OCI-M1 (cell line): Measurements from ENCODE around the gene ANKRD10.
A peak's percentile ranks its signal among the peaks of the same experiment; 100 is the strongest.
"Not testable (repeated sequence)": the region's sequence is repeated elsewhere in the genome, so short reads cannot be mapped to it uniquely, and the experiment has no call there.

Experiments
- DNase-seq: peaks from one replicate; lab custom pipeline; 2025; lab: John Stamatoyannopoulos, UW

ANKRD10 gene

GRCh38 chr13:110866491-110867170, 48.2 kb downstream of the ANKRD10 start:
- no peak for DNase-seq

- no peak for DNase-seq
These were observed 51.2 kb downstream of the ANKRD10 start for GRCh38 chr13:110863685-110864084.

GRCh38 chr13:110860983-110861382, 53.9 kb downstream of the ANKRD10 start:
- DNase-seq, result no peak

GRCh38 chr13:110856942-110857835, 57.7 kb downstream of the ANKRD10 start:
- DNase-seq, result peak; percentile 2

GRCh38 chr13:110855363-110855762, 59.5 kb downstream of the ANKRD10 start:
- no peak for DNase-seq

- no peak for DNase-seq
These were observed 60.0 kb downstream of the ANKRD10 start for GRCh38 chr13:110854866-110855265.

- no peak for DNase-seq
These were observed 61.6 kb downstream of the ANKRD10 start for GRCh38 chr13:110853235-110853721.

- DNase-seq, result no peak
These were observed 64.0 kb downstream of the ANKRD10 start for GRCh38 chr13:110850840-110851239.

- DNase-seq, result no peak
These were observed 64.9 kb downstream of the ANKRD10 start for GRCh38 chr13:110850006-110850405.

- DNase-seq, result no peak
These were observed 69.3 kb downstream of the ANKRD10 start for GRCh38 chr13:110845520-110845919.

- no peak for DNase-seq
These were observed 73.0 kb downstream of the ANKRD10 start for GRCh38 chr13:110841846-110842245.

GRCh38 chr13:110841406-110841805, 73.5 kb downstream of the ANKRD10 start:
- DNase-seq, result no peak

- DNase-seq, result no peak
These were observed 75.9 kb downstream of the ANKRD10 start for GRCh38 chr13:110838867-110839538.

GRCh38 chr13:110838116-110838515, 76.8 kb downstream of the ANKRD10 start:
- no peak for DNase-seq

- not testable (repeated sequence) for DNase-seq
These were observed 77.3 kb downstream of the ANKRD10 start for GRCh38 chr13:110837397-110838061.

- no peak for DNase-seq
These were observed 78.3 kb downstream of the ANKRD10 start for GRCh38 chr13:110836605-110836903.

- no peak for DNase-seq
These were observed 78.9 kb downstream of the ANKRD10 start for GRCh38 chr13:110835721-110836604.

- no peak for DNase-seq
These were observed 80.3 kb downstream of the ANKRD10 start for GRCh38 chr13:110834572-110834971.

GRCh38 chr13:110832531-110832930, 82.3 kb downstream of the ANKRD10 start:
- DNase-seq, result no peak

- no peak for DNase-seq
These were observed 82.7 kb downstream of the ANKRD10 start for GRCh38 chr13:110832205-110832479.

- no peak for DNase-seq
These were observed 83.2 kb downstream of the ANKRD10 start for GRCh38 chr13:110831437-110832204.
